Pancreas (tissue), 10 donors: ENCODE data around the gene EHBP1. TPM values are rescaled to one million over a fixed set of nuclear protein-coding genes. Genes with fewer than 3 reads are reported as not detected.

Source experiments
- ATAC-seq, 4 donors: fragments of 200-7000 bp; cut with Tn5 transposase; one replicate each; pipeline versions ENCODE4 v1.8.0 to v1.9.1; 2020; ENCODE audit warnings: mild to moderate bottlenecking in 4 of 4, moderate library complexity in 4 of 4
- DNase-seq, 6 donors: peaks; one replicate each; pipeline ENCODE4 v3.0.0-alpha.2; 2020
- FAIRE-seq: peaks from 2 replicates; lab custom pipeline; 2012; peaks lifted over from hg19 to GRCh38; lab: Jason Lieb, UNC
- H3K27ac ChIP-seq, 4 donors: fragments of 200-600 bp; sonication (generic); 1 replicate in 3 of 4; 2 replicates in 1 of 4; pipeline versions ENCODE4 v1.5.0 to v1.8.0; 2020
- H3K27me3 ChIP-seq, 4 donors: fragments of 200-600 bp; one replicate each; pipeline ENCODE4 v1.8.0; 2021
- H3K36me3 ChIP-seq, 3 donors: fragments of 200-600 bp; sonication (generic) in 1 of 3; one replicate each; pipeline versions ENCODE4 v1.5.0 to v1.8.0; 2020 to 2021
- H3K4me1 ChIP-seq, 3 donors: fragments of 200-600 bp; one replicate each; pipeline ENCODE4 v1.8.0; 2021
- H3K4me3 ChIP-seq, 4 donors: fragments of 200-600 bp; sonication (generic) in 2 of 4; one replicate each; pipeline versions ENCODE4 v1.5.0 to v1.8.0; 2020 to 2021
- H3K9me3 ChIP-seq, 4 donors: fragments of 200-600 bp; one replicate each; pipeline ENCODE4 v1.8.0; 2021
- CTCF ChIP-seq, 4 donors: fragments of 200-600 bp; sonication (generic) in 3 of 4; IDR thresholded peaks; one replicate each; pipeline versions ENCODE4 v1.5.0 to v1.8.0; 2021; ENCODE audit warnings: antibody characterized with exemption in 4 of 4
- WGBS, 2 donors: extraction: QIAGEN DNeasy Blood & Tissue Kit; methylation state at CpG; one replicate each; pipeline ENCODE4 v1.1.7; 2013; 5-methylcytosine and 5-hydroxymethylcytosine counted together
- intact Hi-C, 3 donors: fragments of 100-400 bp; cut with DNase I; formaldehyde crosslinking; loops; one replicate each; pipeline versions ENCODE4 v1.11.1 to v1.14.2; 2022
- polyA plus RNA-seq, 2 donors: library from polyadenylated mRNA; stranded (reverse); fragments of 200-250 nt; gene quantifications; one replicate each; pipeline ENCODE4 v1.2.3, GENCODE V29; 2013
- total RNA-seq, 6 donors: library from RNA; stranded (reverse); fragmentation: NEBNext Ultra II Directional in 4 of 6; extraction: Animal tissue kit (Norgen Biotek cat#: 25700) in 4 of 6; gene quantifications; one replicate each; pipeline versions ENCODE4 v1.2.1 to v1.2.4, GENCODE V29; 2021 to 2023
- donor health status: healthy with polysubstance abuse.
- donor health status: DM: no; HTN: no; CAD: no; lungs with moderate emphysema.
- donor health status: DM: no; HTN: no; CAD: no.
- donor health status: control.
- donor health status: control.
- donor health status: Bipolar disorder and iron deficiency.
- donor health status: DM: yes; HTN: yes; CAD: no.
- donor health status: DM: no; HTN: no; CAD: no.
- donor health status: DM: no; HTN: no; CAD: no.
- donor health status: DM: yes; HTN: yes; CAD: no.

The EHBP1 gene
- total and polyA plus RNA-seq, 8 donors = 7.1 to 34.6 (median 21.1) TPM

- no peak overlapping the region for H3K4me3 ChIP-seq
- H3K9me3 ChIP-seq = no peaks in the 10 kb centered on the region
- no peaks in the 10 kb centered on the region for H3K36me3 ChIP-seq
- H3K27me3 ChIP-seq = no peaks in the 10 kb centered on the region
- TF ChIP-seq CTCF (IDR thresholded peaks at IDR 0.05) = no peak
- ATAC-seq = no peak
- H3K27ac ChIP-seq = no peak overlapping the region
- FAIRE-seq = peak; percentile 37
- no peak for DNase-seq
- intact Hi-C loops = no loop called here
- 89 to 100% methylated on average over 1 of the region's 1 CpG for WGBS, 2 donors
- no peaks in the 10 kb centered on the region for H3K4me1 ChIP-seq
These were observed 295.3 kb downstream of the EHBP1 start for GRCh38 chr2:63000801-63001200.

GRCh38 chr2:63001576-63001975 is 296.1 kb downstream of the EHBP1 start:
- H3K36me3 ChIP-seq = no peaks in the 10 kb centered on the region
- H3K9me3 ChIP-seq = no peaks in the 10 kb centered on the region
- H3K4me3 ChIP-seq = no peak overlapping the region
- no peak for TF ChIP-seq CTCF (IDR thresholded peaks at IDR 0.05)
- no peak overlapping the region for H3K27ac ChIP-seq
- intact Hi-C loops = no loop called here
- no peaks in the 10 kb centered on the region for H3K4me1 ChIP-seq
- DNase-seq = no peak
- no peak for FAIRE-seq
- no peak for ATAC-seq
- no peaks in the 10 kb centered on the region for H3K27me3 ChIP-seq

- WGBS, 2 donors = 93 to 94% methylated on average over 4 of the region's 4 CpGs
- no peak overlapping the region for H3K27ac ChIP-seq
- FAIRE-seq = no peak
- no peak overlapping the region for H3K4me3 ChIP-seq
- no peaks in the 10 kb centered on the region for H3K4me1 ChIP-seq
- intact Hi-C loops = no loop called here
- no peaks in the 10 kb centered on the region for H3K27me3 ChIP-seq
- no peak for TF ChIP-seq CTCF (IDR thresholded peaks at IDR 0.05)
- H3K9me3 ChIP-seq = no peaks in the 10 kb centered on the region
- no peak for DNase-seq
- no peaks in the 10 kb centered on the region for H3K36me3 ChIP-seq
- ATAC-seq = no peak
These were observed 297.8 kb downstream of the EHBP1 start for GRCh38 chr2:63003351-63003750.

GRCh38 chr2:63007813-63008458 is 302.4 kb downstream of the EHBP1 start:
- FAIRE-seq (no peak), DNase-seq (no peak), ATAC-seq (no peak)
- no peaks in the 10 kb centered on the region for H3K4me1 ChIP-seq
- no peak overlapping the region for H3K4me3 ChIP-seq
- TF ChIP-seq CTCF (IDR thresholded peaks at IDR 0.05) = no peak
- H3K27me3 ChIP-seq = no peaks in the 10 kb centered on the region
- H3K27ac ChIP-seq = no peak overlapping the region
- H3K9me3 ChIP-seq = no peaks in the 10 kb centered on the region
- intact Hi-C loops = no loop called here
- peaks cover 0 to 3% (median 0%) of the 10 kb centered on the region in 3 donors for H3K36me3 ChIP-seq

- H3K9me3 ChIP-seq = no peaks in the 10 kb centered on the region
- peaks cover 0 to 10% (median 0%) of the 10 kb centered on the region in 3 donors for H3K36me3 ChIP-seq
- no peak overlapping the region for H3K27ac ChIP-seq
- ATAC-seq (no peak), DNase-seq (no peak), FAIRE-seq (no peak)
- WGBS, 2 donors = 95 to 96% methylated on average over 1 of the region's 1 CpG
- H3K4me1 ChIP-seq = no peaks in the 10 kb centered on the region
- intact Hi-C loops = no loop called here
- H3K27me3 ChIP-seq = no peaks in the 10 kb centered on the region
- no peak for TF ChIP-seq CTCF (IDR thresholded peaks at IDR 0.05)
- no peak overlapping the region for H3K4me3 ChIP-seq
These were observed 303.3 kb downstream of the EHBP1 start for GRCh38 chr2:63008838-63009237.
